ENCODE data around the gene ARID1A.

Gene ARID1A

GRCh38 chr1:26761217-26761616, 65.4 kb downstream of the ARID1A start:
- DNase-seq (ENCODE audit: low read depth in 3 of 3), result no peak

- no peak for DNase-seq (ENCODE audit: low read depth in 3 of 3)
Observed at GRCh38 chr1:26767714-26768113, 71.9 kb downstream of the ARID1A start.

GRCh38 chr1:26768755-26769154, 72.9 kb downstream of the ARID1A start:
- no peak for DNase-seq (ENCODE audit: low read depth in 3 of 3)

GRCh38 chr1:26771285-26771642, 75.4 kb downstream of the ARID1A start:
- DNase-seq (ENCODE audit: low read depth in 3 of 3), result no peak

GRCh38 chr1:26771643-26772321, 76.0 kb downstream of the ARID1A start:
- no peak for DNase-seq (ENCODE audit: low read depth in 3 of 3)

- no peak for DNase-seq (ENCODE audit: low read depth in 3 of 3)
Observed at GRCh38 chr1:26772687-26773086, 76.9 kb downstream of the ARID1A start.

GRCh38 chr1:26774462-26774861, 78.6 kb downstream of the ARID1A start:
- DNase-seq (ENCODE audit: low read depth in 3 of 3), result no peak

GRCh38 chr1:26775666-26776065, 79.9 kb downstream of the ARID1A start:
- DNase-seq (ENCODE audit: low read depth in 3 of 3), result no peak

- DNase-seq (ENCODE audit: low read depth in 3 of 3), result no peak
Observed at GRCh38 chr1:26779098-26779668, 83.4 kb downstream of the ARID1A start.

GRCh38 chr1:26780344-26780957, 84.6 kb downstream of the ARID1A start:
- DNase-seq (ENCODE audit: low read depth in 3 of 3), result no peak

GRCh38 chr1:26781206-26781825, 85.5 kb downstream of the ARID1A start:
- DNase-seq (ENCODE audit: low read depth in 3 of 3), result no peak

- DNase-seq (ENCODE audit: low read depth in 3 of 3), result no peak
Observed at GRCh38 chr1:26782521-26783212, 86.9 kb downstream of the ARID1A start.

GRCh38 chr1:26783646-26784022, 87.8 kb downstream of the ARID1A start:
- no peak for DNase-seq (ENCODE audit: low read depth in 3 of 3)

- DNase-seq (ENCODE audit: low read depth in 3 of 3), result no peak
Observed at GRCh38 chr1:26784023-26784871, 88.4 kb downstream of the ARID1A start.

GRCh38 chr1:26784886-26785285, 89.1 kb downstream of the ARID1A start:
- DNase-seq (ENCODE audit: low read depth in 3 of 3), result no peak

- DNase-seq (ENCODE audit: low read depth in 3 of 3), result no peak
Observed at GRCh38 chr1:26785611-26786436, 90.0 kb downstream of the ARID1A start.

GRCh38 chr1:26786437-26787380, 90.9 kb downstream of the ARID1A start:
- DNase-seq (ENCODE audit: low read depth in 3 of 3), result no peak

GRCh38 chr1:26787381-26787705, 91.5 kb downstream of the ARID1A start:
- peak in 2 of 3 donors; percentile 27 to 62 for DNase-seq (ENCODE audit: low read depth in 3 of 3)

- DNase-seq (ENCODE audit: low read depth in 3 of 3), result peak; percentile 79 to 86 (median 82)
Observed at GRCh38 chr1:26787706-26788514, 92.1 kb downstream of the ARID1A start, which contains the start of gene PIGV. Gene PIGV, plus strand, starts transcription at chr1:26787950. Its CDS starts 2,866 bp downstream, at chr1:26790816.
